Keratinocyte (primary cell): Measurements from ENCODE around the gene CSN1S1. TPM values are rescaled to one million over a fixed set of nuclear protein-coding genes. Genes with fewer than 3 reads are reported as not detected.

Experiments used
- DNase-seq: peaks from one replicate; pipeline ENCODE4 v3.0.0-alpha.2; 2011; ENCODE audit warnings: low read depth, missing footprints, low spot score
- FAIRE-seq: peaks from 2 replicates; lab custom pipeline; 2011; peaks lifted over from hg19 to GRCh38; lab: Jason Lieb, UNC
- H2AFZ ChIP-seq: 2 replicates; pipeline ENCODE4 v1.6.0; 2012; ENCODE audit warnings: low read length, control low read depth, inconsistent platforms; ENCODE audit not compliant: control insufficient read depth
- H3K27ac ChIP-seq: 2 replicates; pipeline ENCODE4 v1.5.1; 2011; ENCODE audit warnings: low read length; ENCODE audit not compliant: control insufficient read depth, insufficient read depth
- H3K27me3 ChIP-seq: 3 replicates; pipeline ENCODE4 v1.6.0; 2011; ENCODE audit warnings: low read length; ENCODE audit not compliant: control insufficient read depth, insufficient read depth; ENCODE audit errors: extremely low read depth
- H3K36me3 ChIP-seq, 2 experiments: 2 replicates in 1 of 2; 3 replicates in 1 of 2; pipeline ENCODE4 v1.5.1; 2011; ENCODE audit warnings: low read length in 2 of 2, mild to moderate bottlenecking in 1 of 2; ENCODE audit not compliant: control insufficient read depth in 2 of 2, insufficient read depth in 2 of 2; ENCODE audit errors: extremely low read depth in 1 of 2
- H3K4me1 ChIP-seq: 3 replicates; pipeline ENCODE4 v1.5.1; 2011; ENCODE audit warnings: low read length; ENCODE audit not compliant: control insufficient read depth, insufficient read depth; ENCODE audit errors: extremely low read depth
- H3K4me2 ChIP-seq: 3 replicates; pipeline ENCODE4 v1.6.0; 2011; ENCODE audit warnings: low read depth, low read length; ENCODE audit not compliant: control insufficient read depth, insufficient read depth; ENCODE audit errors: extremely low read depth
- H3K4me3 ChIP-seq, 3 experiments: fragments of 200-600 bp in 1 of 3; sonication (generic) in 1 of 3; 2 replicates in 2 of 3; 3 replicates in 1 of 3; pipeline ENCODE4 v1.5.1; 2011 to 2016; ENCODE audit warnings: low read length in 3 of 3, mild to moderate bottlenecking in 3 of 3, control low read depth in 2 of 3, inconsistent platforms in 1 of 3, low read depth in 1 of 3, mixed read lengths in 1 of 3, mixed run types in 1 of 3, moderate library complexity in 1 of 3; ENCODE audit not compliant: control insufficient read depth in 2 of 3, insufficient read depth in 2 of 3; ENCODE audit errors: extremely low read depth in 1 of 3
- H3K79me2 ChIP-seq: 2 replicates; pipeline ENCODE4 v1.6.0; 2012; ENCODE audit warnings: low read length; ENCODE audit not compliant: control insufficient read depth, insufficient read depth
- H3K9ac ChIP-seq: 3 replicates; pipeline ENCODE4 v1.6.0; 2011; ENCODE audit warnings: low read length; ENCODE audit not compliant: control insufficient read depth, insufficient read depth; ENCODE audit errors: extremely low read depth
- H3K9me1 ChIP-seq: 3 replicates; pipeline ENCODE4 v1.6.0; 2011; ENCODE audit warnings: low read length; ENCODE audit not compliant: control insufficient read depth, insufficient read depth; ENCODE audit errors: extremely low read depth
- H3K9me3 ChIP-seq: 2 replicates; pipeline ENCODE4 v1.5.1; 2012; ENCODE audit warnings: low read depth, low read length; ENCODE audit not compliant: control insufficient read depth
- H4K20me1 ChIP-seq: 3 replicates; pipeline ENCODE4 v1.6.0; 2011; ENCODE audit warnings: low read length; ENCODE audit not compliant: control insufficient read depth, insufficient read depth; ENCODE audit errors: extremely low read depth
- EZH2 ChIP-seq: IDR thresholded peaks from one replicate; pipeline ENCODE4 v1.6.1; 2012; ENCODE audit warnings: inconsistent platforms, mild to moderate bottlenecking, low read length, moderate library complexity
- dilution Hi-C: fragments of 300-500 bp; cut with MboI; formaldehyde crosslinking; loops from one replicate; pipeline ENCODE4 v1.7.0; 2020; ENCODE audit warnings: low sequenced_read_pairs; ENCODE audit not compliant: extremely low pct_ligation_motif_present
- polyA plus RNA-seq, 5 experiments: library from polyadenylated mRNA; depleted of rRNA in 3 of 5; stranded (reverse) in 3 of 5; stranded (forward) in 1 of 5; unstranded in 1 of 5; fragments of >200 nt; gene quantifications; 1 replicate in 1 of 5; 2 replicates in 3 of 5; 3 replicates in 1 of 5; pipeline versions ENCODE4 v1.2.1 to v1.2.3, GENCODE V29; 2011 to 2012; ENCODE audit warnings: missing spikeins in 2 of 5, low read depth in 1 of 5, low replicate concordance in 1 of 5
- TF ChIP-seq, protein P1 (sequence below), 3 experiments: IDR thresholded peaks in 1 of 3; conservative IDR thresholded peaks in 1 of 3; optimal IDR thresholded peaks in 1 of 3; 2 replicates in 2 of 3; 3 replicates in 1 of 3; pipeline versions ENCODE3 to v1.5.1; 2011; ENCODE audit warnings: low read length in 3 of 3, mild to moderate bottlenecking in 3 of 3, moderate library complexity in 2 of 3, control low read depth in 1 of 3, inconsistent platforms in 1 of 3; ENCODE audit not compliant: insufficient read depth in 2 of 3; ENCODE audit errors: extremely low read depth in 1 of 3

The CSN1S1 gene
- polyA plus RNA-seq, 1 donor (not counting 4 experiments of a cell fraction or from before 2014, with no cell fraction given): not detected

DNA sequence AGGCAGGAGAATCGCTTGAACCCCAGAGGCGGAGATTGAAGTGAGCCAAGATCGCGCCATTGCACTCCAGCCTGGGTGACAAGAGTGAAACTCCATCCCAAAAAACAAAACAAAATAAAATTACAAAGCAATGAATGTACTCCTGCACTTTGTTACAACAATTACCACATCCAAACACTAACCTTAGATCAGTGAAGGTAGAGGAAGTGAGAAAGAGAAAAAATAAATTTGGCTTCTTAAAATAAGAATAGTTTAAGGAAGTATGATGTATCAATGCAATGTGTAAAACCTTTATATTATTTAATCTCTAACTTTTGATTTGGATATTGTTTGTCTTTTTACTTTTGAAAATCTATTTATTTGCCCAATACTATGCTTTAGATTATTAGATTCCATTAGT, 21.7 kb upstream of the CSN1S1 start:
- H3K36me3 ChIP-seq: no peaks in the 10 kb centered on the region
- TF ChIP-seq, protein P1, sequence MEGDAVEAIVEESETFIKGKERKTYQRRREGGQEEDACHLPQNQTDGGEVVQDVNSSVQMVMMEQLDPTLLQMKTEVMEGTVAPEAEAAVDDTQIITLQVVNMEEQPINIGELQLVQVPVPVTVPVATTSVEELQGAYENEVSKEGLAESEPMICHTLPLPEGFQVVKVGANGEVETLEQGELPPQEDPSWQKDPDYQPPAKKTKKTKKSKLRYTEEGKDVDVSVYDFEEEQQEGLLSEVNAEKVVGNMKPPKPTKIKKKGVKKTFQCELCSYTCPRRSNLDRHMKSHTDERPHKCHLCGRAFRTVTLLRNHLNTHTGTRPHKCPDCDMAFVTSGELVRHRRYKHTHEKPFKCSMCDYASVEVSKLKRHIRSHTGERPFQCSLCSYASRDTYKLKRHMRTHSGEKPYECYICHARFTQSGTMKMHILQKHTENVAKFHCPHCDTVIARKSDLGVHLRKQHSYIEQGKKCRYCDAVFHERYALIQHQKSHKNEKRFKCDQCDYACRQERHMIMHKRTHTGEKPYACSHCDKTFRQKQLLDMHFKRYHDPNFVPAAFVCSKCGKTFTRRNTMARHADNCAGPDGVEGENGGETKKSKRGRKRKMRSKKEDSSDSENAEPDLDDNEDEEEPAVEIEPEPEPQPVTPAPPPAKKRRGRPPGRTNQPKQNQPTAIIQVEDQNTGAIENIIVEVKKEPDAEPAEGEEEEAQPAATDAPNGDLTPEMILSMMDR (optimal IDR thresholded peaks at IDR 0.05 in 1 of 3, IDR thresholded peaks at IDR 0.05 in 1 of 3, conservative IDR thresholded peaks at IDR 0.05 in 1 of 3; ENCODE audit: extremely low read depth in 1 of 3, insufficient read depth in 2 of 3, low read length in 3 of 3): no peak
- TF ChIP-seq EZH2: no peak
- H2AFZ ChIP-seq: no peak overlapping the region
- dilution Hi-C loops: loop anchor here (10.0 kb wide), 1 partner anchor 486 kb away; the partner anchor contains the start of gene OPRPN
- H3K4me1 ChIP-seq: no peaks in the 10 kb centered on the region
- H3K9ac ChIP-seq: no peak overlapping the region
- no peaks in the 10 kb centered on the region for H4K20me1 ChIP-seq
- no peaks in the 10 kb centered on the region for H3K9me1 ChIP-seq
- DNase-seq (no peak), FAIRE-seq (no peak)
- no peaks in the 10 kb centered on the region for H3K27me3 ChIP-seq
- no peak overlapping the region for H3K27ac ChIP-seq
- H3K4me2 ChIP-seq: no peak overlapping the region
- H3K79me2 ChIP-seq: no peaks in the 10 kb centered on the region
- H3K9me3 ChIP-seq: no peaks in the 10 kb centered on the region
- H3K4me3 ChIP-seq: no peak overlapping the region

DNA sequence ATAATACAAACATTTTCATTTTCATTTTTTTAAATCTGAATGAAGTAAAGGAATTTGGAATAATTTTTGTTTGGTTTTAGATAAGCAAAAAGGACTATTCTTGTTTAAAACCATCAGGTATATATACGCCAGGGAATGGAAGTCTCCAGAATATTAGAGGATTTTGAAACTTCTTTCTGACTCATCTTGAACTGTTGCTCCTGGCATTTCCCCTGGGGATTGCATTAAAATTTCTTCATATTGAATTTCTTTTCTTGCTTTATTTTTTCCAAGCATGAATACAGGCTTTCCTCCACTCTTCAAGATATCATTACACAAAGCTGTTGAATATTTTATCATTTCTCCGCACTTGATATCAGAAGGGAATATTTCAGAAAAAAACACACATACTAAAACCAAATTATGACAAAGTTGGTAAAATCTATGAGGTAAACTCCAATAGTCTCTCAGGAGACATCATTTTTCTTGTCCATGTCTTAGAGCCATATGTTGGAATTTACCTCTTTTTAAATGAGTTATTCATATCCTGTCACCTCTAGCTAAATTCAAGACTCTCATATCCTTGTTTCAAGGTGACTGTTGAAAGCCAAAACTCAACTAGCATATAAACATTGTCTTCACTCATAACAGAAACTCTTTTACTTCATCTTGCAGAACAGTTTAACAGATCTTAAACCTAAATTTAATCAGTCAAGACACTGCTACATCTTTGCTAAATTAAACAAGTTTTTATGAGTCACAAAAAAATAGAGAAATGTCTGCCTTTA, 20.7 kb upstream of the CSN1S1 start:
- dilution Hi-C loops: no loop called here
- no peaks in the 10 kb centered on the region for H4K20me1 ChIP-seq

More for the DNA sequence above, 20.7 kb upstream of the CSN1S1 start:
- no peak overlapping the region for H3K27ac ChIP-seq
- H3K9ac ChIP-seq: no peak overlapping the region
- no peaks in the 10 kb centered on the region for H3K79me2 ChIP-seq
- H2AFZ ChIP-seq: no peak overlapping the region
- H3K4me2 ChIP-seq: no peak overlapping the region
- DNase-seq (no peak), FAIRE-seq (no peak)
- H3K27me3 ChIP-seq: no peaks in the 10 kb centered on the region
- TF ChIP-seq, protein P1 (optimal IDR thresholded peaks at IDR 0.05 in 1 of 3, IDR thresholded peaks at IDR 0.05 in 1 of 3, conservative IDR thresholded peaks at IDR 0.05 in 1 of 3; ENCODE audit: extremely low read depth in 1 of 3, insufficient read depth in 2 of 3, low read length in 3 of 3): no peak
- TF ChIP-seq EZH2: no peak
- H3K36me3 ChIP-seq: no peaks in the 10 kb centered on the region
- H3K9me1 ChIP-seq: no peaks in the 10 kb centered on the region
- no peaks in the 10 kb centered on the region for H3K9me3 ChIP-seq
- no peak overlapping the region for H3K4me3 ChIP-seq
- no peaks in the 10 kb centered on the region for H3K4me1 ChIP-seq
